Testis (tissue), 3 donors: ENCODE results near the gene TNRC6A. TPM values are rescaled to one million over a fixed set of nuclear protein-coding genes. Genes with fewer than 3 reads are reported as not detected.
A peak's percentile ranks its signal among the peaks of the same experiment; 100 is the strongest.
"Not testable (repeated sequence)": the region's sequence is repeated elsewhere in the genome, so short reads cannot be mapped to it uniquely, and the experiment has no call there.

ENCODE experiments used
- DNase-seq: peaks from one replicate; pipeline ENCODE4 v3.0.0-alpha.2; 2019
- H3K27ac ChIP-seq, 2 donors: fragments of 200-600 bp; sonication (generic); one replicate each; pipeline ENCODE4 v1.5.1; 2019
- H3K27me3 ChIP-seq: fragments of 200-600 bp; sonication (generic); one replicate; pipeline ENCODE4 v1.5.1; 2019
- H3K36me3 ChIP-seq: fragments of 200-600 bp; sonication (generic); one replicate; pipeline ENCODE4 v1.5.1; 2017; ENCODE audit warnings: low read depth; ENCODE audit errors: missing control alignments
- H3K4me1 ChIP-seq: fragments of 200-600 bp; sonication (generic); one replicate; pipeline ENCODE4 v1.5.1; 2019
- H3K4me3 ChIP-seq, 2 donors: fragments of 200-600 bp; sonication (generic); one replicate each; pipeline ENCODE4 v1.5.1; 2017 to 2019
- H3K9me3 ChIP-seq: fragments of 200-600 bp; sonication (generic); one replicate; pipeline ENCODE4 v1.5.1; 2017
- POLR2A ChIP-seq: fragments of 450-650 bp; IDR thresholded peaks from one replicate; pipeline ENCODE4 v1.6.1; 2017; ENCODE audit warnings: antibody characterized with exemption, mild to moderate bottlenecking, moderate library complexity
- WGBS, 2 donors: methylation state at CpG; one replicate each; pipeline ENCODE4 v1.1.5; 2018; 5-methylcytosine and 5-hydroxymethylcytosine counted together
- intact Hi-C: fragments of 100-400 bp; cut with DNase I; formaldehyde crosslinking; loops from one replicate; pipeline ENCODE4 v1.15.1; 2023; ENCODE audit warnings: low total_unique reads
- polyA plus RNA-seq: library from polyadenylated mRNA; stranded (reverse); fragments of 350-450 nt; fragmentation: Illumina TruSeq; extraction: RNeasy Lipid Tissue Mini Kit (QIAGEN cat#74804); gene quantifications from one replicate; pipeline ENCODE4 v1.2.3, GENCODE V29; 2014; ENCODE audit warnings: low read depth, low replicate concordance; ENCODE audit not compliant: insufficient read depth
- total RNA-seq, 2 donors: library from RNA; depleted of rRNA; stranded (reverse); fragments of >200 nt; gene quantifications; one replicate each; pipeline ENCODE4 v1.2.3, GENCODE V29; 2016
- TF ChIP-seq, protein P1 (sequence below), 3 experiments: fragments of 450-650 bp in 2 of 3; fragments of 200-600 bp in 1 of 3; sonication (generic) in 1 of 3; IDR thresholded peaks; one replicate each; pipeline ENCODE4 v1.5.1; 2016 to 2019; ENCODE audit warnings: antibody characterized with exemption in 3 of 3, mild to moderate bottlenecking in 2 of 3, moderate library complexity in 1 of 3

The TNRC6A gene
- total and polyA plus RNA-seq, 3 donors from 2014 or later, result 32.3 to 103 (median 94.1) TPM

DNA sequence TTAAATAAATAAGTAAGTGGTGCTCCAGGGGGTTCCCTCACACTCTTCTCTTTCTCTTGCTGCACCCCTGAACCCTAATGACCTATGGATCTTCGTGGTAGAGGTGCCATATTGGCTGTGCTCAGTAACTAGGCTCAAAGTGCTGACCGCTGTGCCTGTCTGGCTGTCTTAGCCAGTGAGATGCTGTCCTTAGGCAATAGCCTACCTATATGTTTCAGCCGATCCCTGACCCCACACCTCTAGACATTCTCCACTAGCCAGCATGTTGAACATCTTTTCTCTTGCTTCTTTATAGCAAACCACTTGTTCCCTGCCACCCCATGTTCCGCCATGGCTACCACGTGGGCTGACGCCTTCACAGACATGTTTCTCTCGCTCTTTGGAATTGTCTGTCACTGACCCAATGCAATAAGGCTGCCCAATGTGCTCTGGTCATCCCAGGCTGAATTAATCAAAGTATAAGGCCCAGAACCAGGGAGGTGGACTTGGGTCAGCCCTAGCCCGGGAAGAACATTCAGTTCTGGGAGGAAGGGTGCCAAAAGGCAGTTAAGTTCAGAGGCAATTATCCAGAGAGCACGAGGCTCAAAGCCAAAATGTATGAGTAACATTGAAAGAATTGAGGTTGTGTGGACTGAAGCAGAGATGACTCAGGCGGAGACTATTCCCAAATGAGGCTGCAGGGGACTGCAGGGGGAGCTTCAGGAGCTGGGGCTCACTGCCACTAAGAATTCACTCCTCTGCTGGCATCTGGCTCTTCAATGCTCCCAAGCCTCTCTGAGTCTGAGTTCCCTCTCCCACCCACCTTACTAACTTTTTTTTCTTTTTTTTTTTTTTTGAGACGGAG lies 28.7 kb upstream of the TNRC6A start:
- peak; percentile 86 for DNase-seq
- no peaks in the 10 kb centered on the region for H3K4me1 ChIP-seq
- no peaks in the 10 kb centered on the region for H3K27me3 ChIP-seq
- H3K36me3 ChIP-seq, result no peaks in the 10 kb centered on the region
- TF ChIP-seq POLR2A, result no peak
- TF ChIP-seq, protein P1, sequence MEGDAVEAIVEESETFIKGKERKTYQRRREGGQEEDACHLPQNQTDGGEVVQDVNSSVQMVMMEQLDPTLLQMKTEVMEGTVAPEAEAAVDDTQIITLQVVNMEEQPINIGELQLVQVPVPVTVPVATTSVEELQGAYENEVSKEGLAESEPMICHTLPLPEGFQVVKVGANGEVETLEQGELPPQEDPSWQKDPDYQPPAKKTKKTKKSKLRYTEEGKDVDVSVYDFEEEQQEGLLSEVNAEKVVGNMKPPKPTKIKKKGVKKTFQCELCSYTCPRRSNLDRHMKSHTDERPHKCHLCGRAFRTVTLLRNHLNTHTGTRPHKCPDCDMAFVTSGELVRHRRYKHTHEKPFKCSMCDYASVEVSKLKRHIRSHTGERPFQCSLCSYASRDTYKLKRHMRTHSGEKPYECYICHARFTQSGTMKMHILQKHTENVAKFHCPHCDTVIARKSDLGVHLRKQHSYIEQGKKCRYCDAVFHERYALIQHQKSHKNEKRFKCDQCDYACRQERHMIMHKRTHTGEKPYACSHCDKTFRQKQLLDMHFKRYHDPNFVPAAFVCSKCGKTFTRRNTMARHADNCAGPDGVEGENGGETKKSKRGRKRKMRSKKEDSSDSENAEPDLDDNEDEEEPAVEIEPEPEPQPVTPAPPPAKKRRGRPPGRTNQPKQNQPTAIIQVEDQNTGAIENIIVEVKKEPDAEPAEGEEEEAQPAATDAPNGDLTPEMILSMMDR (IDR thresholded peaks at IDR 0.05), result no peak
- H3K4me3 ChIP-seq, result no peak overlapping the region
- no peaks in the 10 kb centered on the region for H3K9me3 ChIP-seq
- WGBS, 2 donors, result 58 to 61% methylated on average over 11 of the region's 11 CpGs
- intact Hi-C loops, result no loop called here
- peak overlapping the region; percentile 31 to 81 for H3K27ac ChIP-seq

DNA sequence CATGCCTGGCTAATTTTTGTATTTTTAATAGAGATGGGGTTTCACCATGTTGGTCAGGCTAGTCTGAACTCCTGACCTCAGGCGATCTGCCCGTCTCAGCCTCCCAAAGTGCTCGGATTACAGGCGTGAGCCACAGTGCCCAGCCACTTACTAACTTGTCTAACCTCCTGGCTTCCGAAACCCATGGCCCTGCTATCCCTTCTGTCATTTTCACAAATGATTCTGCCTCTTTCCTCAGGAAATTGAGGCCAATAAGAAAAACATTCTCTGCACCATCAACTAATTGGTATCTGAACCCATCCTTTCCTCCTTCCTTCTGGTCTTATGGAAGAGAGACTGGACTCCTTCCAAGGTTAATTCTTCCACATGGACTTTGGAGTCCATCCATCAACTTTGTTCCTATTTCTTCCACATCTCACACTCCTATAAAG lies 27.9 kb upstream of the TNRC6A start:
- Histone ChIP-seq H3K27me3 (no peaks in the 10 kb centered on the region), H3K4me1 (no peaks in the 10 kb centered on the region), H3K27ac (peak overlapping the region in 1 of 2 donors; percentile 33), H3K4me3 (no peak overlapping the region), H3K36me3 (no peaks in the 10 kb centered on the region), H3K9me3 (no peaks in the 10 kb centered on the region)
- intact Hi-C loops, result no loop called here
- TF ChIP-seq, protein P1 (IDR thresholded peaks at IDR 0.05), result no peak
- no peak for TF ChIP-seq POLR2A
- 34 to 36% methylated on average over 5 of the region's 5 CpGs for WGBS, 2 donors
- no peak for DNase-seq

DNA sequence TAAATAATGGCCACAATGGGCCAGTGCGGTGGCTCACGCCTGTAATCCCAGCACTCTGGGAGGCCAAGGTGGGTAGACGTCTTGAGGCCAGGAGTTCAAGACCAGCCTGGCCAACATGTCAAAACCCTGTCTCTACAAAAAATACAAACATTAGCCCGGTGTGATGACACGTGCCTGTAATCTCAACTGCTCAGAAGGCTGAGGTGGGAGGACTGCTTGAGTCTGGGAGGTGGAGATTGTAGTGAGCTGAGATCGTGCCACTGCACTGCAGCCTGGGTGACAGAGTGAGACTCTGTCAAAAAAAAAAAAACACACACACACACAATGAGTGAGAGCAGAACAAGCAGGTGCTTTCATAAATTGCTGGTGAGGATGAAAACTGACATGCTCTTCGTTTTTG lies 21.7 kb upstream of the TNRC6A start:
- H3K4me3 ChIP-seq, H3K4me1 ChIP-seq, H3K9me3 ChIP-seq, H3K27ac ChIP-seq, H3K27me3 ChIP-seq, H3K36me3 ChIP-seq, DNase-seq, intact Hi-C loops: not testable (repeated sequence)
- WGBS, 2 donors, result 49 to 72% methylated on average over 7 of the region's 7 CpGs

DNA sequence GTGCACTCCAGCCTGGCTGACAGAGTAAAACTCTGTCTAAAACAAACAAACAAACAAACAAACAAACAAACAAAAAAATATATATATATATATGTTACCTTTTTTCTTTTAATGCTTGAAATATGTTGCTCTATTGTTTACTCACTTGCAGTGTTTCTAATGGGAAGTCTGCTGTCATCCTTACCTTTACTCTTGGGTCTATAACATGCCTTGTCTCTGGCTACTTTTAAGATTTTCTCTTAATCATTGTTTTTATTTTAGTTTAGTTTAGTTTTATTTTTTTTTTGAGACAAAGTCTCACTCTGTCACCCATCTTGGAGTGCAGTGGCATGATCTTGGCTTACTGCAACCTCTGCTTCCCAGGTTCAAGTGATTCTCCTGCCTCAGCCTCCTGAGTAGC lies 16.1 kb upstream of the TNRC6A start:
- TF ChIP-seq POLR2A, result no peak
- TF ChIP-seq, protein P1 (IDR thresholded peaks at IDR 0.05), result no peak
- Histone ChIP-seq H3K9me3 (no peaks in the 10 kb centered on the region), H3K36me3 (no peaks in the 10 kb centered on the region), H3K4me3 (no peak overlapping the region), H3K27me3 (no peaks in the 10 kb centered on the region), H3K27ac (no peak overlapping the region), H3K4me1 (peaks cover 6% of the 10 kb centered on the region)
- intact Hi-C loops, result no loop called here
- DNase-seq, result no peak

DNA sequence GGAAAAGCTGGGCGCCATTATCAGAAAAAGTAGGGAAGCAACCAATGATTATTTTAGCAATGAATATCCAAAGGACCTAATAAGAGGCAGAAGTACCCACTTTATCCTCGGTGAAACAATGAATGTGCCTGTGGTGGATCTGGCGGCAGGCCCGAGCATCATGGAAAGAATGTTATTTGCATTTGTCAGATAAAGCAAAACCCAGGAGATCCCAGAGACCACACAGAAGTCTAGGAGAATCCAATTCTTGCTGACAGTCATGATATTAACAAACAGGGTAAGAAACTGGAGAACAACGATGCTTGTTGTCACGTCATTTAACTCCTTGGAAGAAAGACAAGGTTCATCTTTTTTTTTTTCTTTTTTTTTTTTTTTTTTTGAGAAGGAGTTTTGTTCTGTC lies 12.0 kb upstream of the TNRC6A start:
- H3K27ac ChIP-seq, result peak overlapping the region; percentile 31 to 55

More for the DNA sequence above, 12.0 kb upstream of the TNRC6A start:
- TF ChIP-seq POLR2A, result no peak
- TF ChIP-seq, protein P1 (IDR thresholded peaks at IDR 0.05), result no peak
- Histone ChIP-seq H3K27me3 (no peaks in the 10 kb centered on the region), H3K36me3 (no peaks in the 10 kb centered on the region), H3K4me1 (peaks cover 8% of the 10 kb centered on the region), H3K9me3 (no peaks in the 10 kb centered on the region), H3K4me3 (no peak overlapping the region)
- intact Hi-C loops, result no loop called here
- WGBS, 2 donors, result 26 to 55% methylated on average over 6 of the region's 6 CpGs
- peak; percentile 62 for DNase-seq
